WI38 (cell line): ENCODE results near the gene HIGD1B.

ENCODE experiments used
- H3K4me3 ChIP-seq: 2 replicates; pipeline ENCODE4 v1.5.1; 2011; ENCODE audit warnings: low read depth, mild to moderate bottlenecking, control low read depth, low read length
- CTCF ChIP-seq: IDR thresholded peaks from 2 replicates; pipeline ENCODE4 v1.5.1; 2012; ENCODE audit warnings: low read depth, mild to moderate bottlenecking, control low read depth, low read length

HIGD1B gene

GRCh38 chr17:44879376-44879775 is 31.7 kb downstream of the HIGD1B start:
- no peak for TF ChIP-seq CTCF
- no peak overlapping the region for H3K4me3 ChIP-seq

GRCh38 chr17:44880062-44880461 is 32.4 kb downstream of the HIGD1B start:
- no peak for TF ChIP-seq CTCF
- no peak overlapping the region for H3K4me3 ChIP-seq

- TF ChIP-seq CTCF = no peak
- no peak overlapping the region for H3K4me3 ChIP-seq
These were observed 33.5 kb downstream of the HIGD1B start for GRCh38 chr17:44881145-44881544.

- no peak for TF ChIP-seq CTCF
- no peak overlapping the region for H3K4me3 ChIP-seq
These were observed 37.3 kb downstream of the HIGD1B start for GRCh38 chr17:44884941-44885340.

GRCh38 chr17:44887016-44887415 is 39.3 kb downstream of the HIGD1B start:
- TF ChIP-seq CTCF = no peak
- no peak overlapping the region for H3K4me3 ChIP-seq

GRCh38 chr17:44887971-44888954 is 40.6 kb downstream of the HIGD1B start:
- no peak for TF ChIP-seq CTCF
- H3K4me3 ChIP-seq = no peak overlapping the region

- TF ChIP-seq CTCF = no peak
- H3K4me3 ChIP-seq = no peak overlapping the region
These were observed 41.3 kb downstream of the HIGD1B start for GRCh38 chr17:44889003-44889402.
